H9 (cell line): ENCODE measurements around the gene PRDM8. TPM values are rescaled to one million over a fixed set of nuclear protein-coding genes. Genes with fewer than 3 reads are reported as not detected.

Source experiments
- DNase-seq: peaks from one replicate; pipeline ENCODE4 v3.0.0-alpha.2; 2017
- H2AFZ ChIP-seq: one replicate; pipeline ENCODE4 v1.6.1; 2013; ENCODE audit warnings: mild to moderate bottlenecking, low read length, control low read depth, moderate library complexity
- H2AK5ac ChIP-seq: 2 replicates; pipeline ENCODE4 v1.6.1; 2013; ENCODE audit warnings: low read length, control low read depth, mixed read lengths; ENCODE audit not compliant: insufficient read length
- H2BK120ac ChIP-seq: one replicate; pipeline ENCODE4 v1.6.1; 2013; ENCODE audit warnings: low read depth, mild to moderate bottlenecking, low read length, control low read depth, inconsistent platforms; ENCODE audit not compliant: poor library complexity, severe bottlenecking
- H2BK12ac ChIP-seq: 2 replicates; pipeline ENCODE4 v1.6.1; 2013; ENCODE audit warnings: low read length, control low read depth, mixed read lengths, low read depth; ENCODE audit not compliant: insufficient read length
- H2BK15ac ChIP-seq: 2 replicates; pipeline ENCODE4 v1.6.1; 2013; ENCODE audit warnings: low read depth, low read length, control low read depth
- H2BK20ac ChIP-seq: one replicate; pipeline ENCODE4 v1.6.1; 2013; ENCODE audit warnings: low read depth, mild to moderate bottlenecking, low read length, control low read depth, inconsistent platforms; ENCODE audit not compliant: poor library complexity, severe bottlenecking
- H2BK5ac ChIP-seq: 2 replicates; pipeline ENCODE4 v1.6.1; 2013; ENCODE audit warnings: low read length, control low read depth, mixed read lengths; ENCODE audit not compliant: insufficient read length
- H3K14ac ChIP-seq: 2 replicates; pipeline ENCODE4 v1.6.1; 2013; ENCODE audit warnings: low read length, control low read depth; ENCODE audit not compliant: insufficient read depth
- H3K18ac ChIP-seq: 2 replicates; pipeline ENCODE4 v1.6.1; 2013; ENCODE audit warnings: low read depth, mild to moderate bottlenecking, mixed read lengths, low read length, control low read depth; ENCODE audit not compliant: insufficient read length
- H3K23ac ChIP-seq: 2 replicates; pipeline ENCODE4 v1.6.1; 2013; ENCODE audit warnings: low read length, control low read depth, mixed read lengths, low read depth; ENCODE audit not compliant: insufficient read length
- H3K23me2 ChIP-seq: 2 replicates; pipeline ENCODE4 v1.6.1; 2013; ENCODE audit warnings: low read depth, mild to moderate bottlenecking, mixed read lengths, low read length, control low read depth; ENCODE audit not compliant: insufficient read length, poor library complexity, severe bottlenecking
- H3K27ac ChIP-seq: 2 replicates; pipeline ENCODE4 v1.5.1; 2013; ENCODE audit warnings: low read length, control low read depth, mixed read lengths, low read depth; ENCODE audit not compliant: insufficient read length
- H3K27me3 ChIP-seq: 2 replicates; pipeline ENCODE4 v1.6.1; 2013; ENCODE audit warnings: low read length, control low read depth, inconsistent platforms; ENCODE audit not compliant: insufficient read depth
- H3K4ac ChIP-seq: 2 replicates; pipeline ENCODE4 v1.6.1; 2013; ENCODE audit warnings: low read depth, mild to moderate bottlenecking, control low read depth, inconsistent platforms, low read length, moderate library complexity
- H3K4me1 ChIP-seq: 2 replicates; pipeline ENCODE4 v1.6.1; 2013; ENCODE audit warnings: low read length, control low read depth, inconsistent platforms; ENCODE audit not compliant: insufficient read depth
- H3K4me2 ChIP-seq: 2 replicates; pipeline ENCODE4 v1.6.1; 2013; ENCODE audit warnings: low read length, control low read depth, mixed read lengths; ENCODE audit not compliant: insufficient read length, insufficient read depth
- H3K56ac ChIP-seq: 2 replicates; pipeline ENCODE4 v1.6.1; 2013; ENCODE audit warnings: low read depth, mild to moderate bottlenecking, mixed read lengths, low read length, control low read depth; ENCODE audit not compliant: insufficient read length
- H3K79me1 ChIP-seq: 2 replicates; pipeline ENCODE4 v1.6.1; 2013; ENCODE audit warnings: low read depth, mild to moderate bottlenecking, moderate library complexity, low read length, control low read depth, inconsistent platforms; ENCODE audit not compliant: insufficient read depth, poor library complexity, severe bottlenecking
- H3K79me2 ChIP-seq: 2 replicates; pipeline ENCODE4 v1.6.1; 2013; ENCODE audit warnings: low read length, control low read depth, inconsistent platforms; ENCODE audit not compliant: insufficient read depth
- H3K9ac ChIP-seq: 2 replicates; pipeline ENCODE4 v1.6.1; 2013; ENCODE audit warnings: low read length, control low read depth, mixed read lengths; ENCODE audit not compliant: insufficient read length; ENCODE audit errors: extremely low read depth
- H3K9me3 ChIP-seq: one replicate; pipeline ENCODE4 v1.6.1; 2013; ENCODE audit warnings: low read depth, low read length, inconsistent platforms; ENCODE audit not compliant: control insufficient read depth
- H3T11ph ChIP-seq: one replicate; pipeline ENCODE4 v1.6.1; 2013; ENCODE audit warnings: mild to moderate bottlenecking, low read length, control low read depth, inconsistent platforms
- H4K20me1 ChIP-seq: one replicate; pipeline ENCODE4 v1.6.1; 2013; ENCODE audit not compliant: control insufficient read depth, insufficient read length, insufficient read depth
- H4K5ac ChIP-seq: 2 replicates; pipeline ENCODE4 v1.6.1; 2013; ENCODE audit warnings: low read depth, mild to moderate bottlenecking, mixed read lengths, low read length, control low read depth; ENCODE audit not compliant: insufficient read length
- H4K8ac ChIP-seq: replicated peaks from 2 replicates; pipeline ENCODE4 v1.6.1; 2013; ENCODE audit warnings: low read length, control low read depth, mixed read lengths, low read depth; ENCODE audit not compliant: insufficient read length
- H4K91ac ChIP-seq: 2 replicates; pipeline ENCODE4 v1.6.1; 2013; ENCODE audit warnings: low read depth, mild to moderate bottlenecking, moderate library complexity, mixed read lengths, low read length, control low read depth; ENCODE audit not compliant: insufficient read length
- H3K27ac Mint-ChIP-seq, 3 experiments: 2 replicates in 2 of 3; 3 replicates in 1 of 3; pipeline ENCODE4 v1.8.0; 2020 to 2021; ENCODE audit warnings: mixed read lengths in 3 of 3, mild to moderate bottlenecking in 1 of 3, moderate library complexity in 1 of 3
- H3K27me3 Mint-ChIP-seq: 2 replicates; pipeline ENCODE4 v1.8.0; 2021; ENCODE audit warnings: low read depth, mild to moderate bottlenecking, moderate library complexity, mixed read lengths
- H3K36me3 Mint-ChIP-seq, 3 experiments: 2 replicates in 2 of 3; 3 replicates in 1 of 3; pipeline ENCODE4 v1.8.0; 2020 to 2021; ENCODE audit warnings: low read depth in 3 of 3, mixed read lengths in 3 of 3; ENCODE audit not compliant: insufficient read depth in 1 of 3
- H3K4me1 Mint-ChIP-seq, 2 experiments: 2 replicates each; pipeline ENCODE4 v1.8.0; 2020; ENCODE audit warnings: mixed read lengths in 2 of 2
- H3K4me3 Mint-ChIP-seq, 2 experiments: 2 replicates in 1 of 2; 3 replicates in 1 of 2; pipeline ENCODE4 v1.8.0; 2020 to 2021; ENCODE audit warnings: mild to moderate bottlenecking in 2 of 2, mixed read lengths in 2 of 2, moderate library complexity in 1 of 2
- H3K9me3 Mint-ChIP-seq, 2 experiments: 2 replicates in 1 of 2; 3 replicates in 1 of 2; pipeline ENCODE4 v1.8.0; 2020; ENCODE audit warnings: mild to moderate bottlenecking in 2 of 2, mixed read lengths in 2 of 2, moderate library complexity in 1 of 2
- WGBS: extraction: QIAGEN DNeasy Blood & Tissue Kit; methylation state at CpG from one replicate; pipeline ENCODE4 v1.1.7; 2013; ENCODE audit warnings: missing lambda C conversion rate, low lambda C conversion rate, mixed read lengths; ENCODE audit not compliant: insufficient read length; ENCODE audit errors: extremely low coverage; 5-methylcytosine and 5-hydroxymethylcytosine counted together
- total RNA-seq: library from RNA; stranded (reverse); gene quantifications from 2 replicates; pipeline ENCODE4 v1.2.1, GENCODE V29; 2021
- TF ChIP-seq, protein P1 (sequence below): fragments of 200-600 bp; sonication (generic); conservative IDR thresholded peaks from 3 replicates; pipeline ENCODE4 v1.8.0; 2021; ENCODE audit warnings: antibody characterized with exemption, mild to moderate bottlenecking

The PRDM8 gene
- total RNA-seq, 1 experiment from 2014 or later, result not detected

DNA sequence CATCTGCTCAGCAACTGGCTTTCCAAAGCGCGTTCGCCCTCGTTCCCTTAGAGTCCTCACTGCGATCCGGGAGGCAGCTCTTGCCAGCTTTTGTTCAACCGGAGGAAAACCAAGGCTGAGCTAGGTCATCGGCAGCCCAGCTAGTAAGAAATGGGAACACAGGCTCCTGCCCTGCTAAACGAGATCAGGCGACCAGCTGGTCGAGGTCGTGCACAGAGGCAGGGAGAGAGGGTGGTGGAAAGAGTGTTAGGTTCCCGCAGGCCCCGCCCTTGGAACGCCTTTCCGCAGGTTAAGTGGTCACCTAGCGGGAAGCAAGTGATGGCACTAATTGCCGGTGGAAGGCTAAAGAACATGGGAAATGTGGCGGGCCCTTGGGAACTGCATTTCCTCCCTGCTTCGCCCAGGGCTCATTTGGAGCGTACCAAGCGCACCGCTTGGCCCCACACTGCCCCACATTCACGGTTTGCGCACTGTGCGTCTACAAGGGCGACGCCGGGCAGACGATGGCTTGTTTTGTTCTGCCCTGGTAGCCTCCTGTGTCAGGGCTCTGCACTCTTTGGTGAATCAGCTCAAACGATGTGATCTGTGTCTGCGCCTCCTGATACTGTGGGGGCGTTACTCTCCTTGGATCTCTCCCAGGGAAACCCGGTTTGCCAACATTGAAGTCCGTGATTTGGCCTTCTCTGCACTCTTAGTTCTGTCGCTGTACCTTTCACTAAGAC is 7.2 kb upstream of the PRDM8 start:
- Histone ChIP-seq H3T11ph (no peak overlapping the region), H3K14ac (no peak overlapping the region), H3K23ac (no peak overlapping the region), H2AK5ac (no peak overlapping the region), H2BK12ac (no peak overlapping the region), H3K9ac (no peak overlapping the region), H2BK5ac (no peak overlapping the region), H2BK120ac (no peak overlapping the region), H2AFZ (no peak overlapping the region), H4K8ac (no peak overlapping the region), H3K56ac (no peak overlapping the region), H3K23me2 (peaks cover 1% of the 10 kb centered on the region), H3K9me3 (no peaks in the 10 kb centered on the region), H2BK20ac (no peak overlapping the region), H3K4me2 (peak overlapping the region; percentile 15), H3K4me1 (0 out of 2 replicates have a peak, but pooled peaks cover 3% of the 10 kb centered on the region), H4K5ac (no peak overlapping the region), H3K4ac (no peak overlapping the region), H3K79me1 (no peaks in the 10 kb centered on the region), H3K27me3 (peaks cover 96% of the 10 kb centered on the region), H4K20me1 (no peaks in the 10 kb centered on the region), H2BK15ac (no peak overlapping the region), H3K27ac (no peak overlapping the region), H4K91ac (no peak overlapping the region), H3K79me2 (no peaks in the 10 kb centered on the region), H3K18ac (no peak overlapping the region)
- Mint-ChIP-seq H3K27ac (no peak overlapping the region), H3K9me3 (peaks cover 3 to 8% of the 10 kb centered on the region in 2 experiments; a peak in 3 of 5 replicates), H3K36me3 (no peaks in the 10 kb centered on the region; a peak in 1 of 7 replicates), H3K27me3 (peaks cover 100% of the 10 kb centered on the region), H3K4me3 (peak overlapping the region; percentile 36 to 72), H3K4me1 (peaks cover 20 to 25% of the 10 kb centered on the region in 2 experiments)
- no CpG with 5 or more reads among the region's 36 CpGs for WGBS
- peak; percentile 90 for DNase-seq
- TF ChIP-seq, protein P1, sequence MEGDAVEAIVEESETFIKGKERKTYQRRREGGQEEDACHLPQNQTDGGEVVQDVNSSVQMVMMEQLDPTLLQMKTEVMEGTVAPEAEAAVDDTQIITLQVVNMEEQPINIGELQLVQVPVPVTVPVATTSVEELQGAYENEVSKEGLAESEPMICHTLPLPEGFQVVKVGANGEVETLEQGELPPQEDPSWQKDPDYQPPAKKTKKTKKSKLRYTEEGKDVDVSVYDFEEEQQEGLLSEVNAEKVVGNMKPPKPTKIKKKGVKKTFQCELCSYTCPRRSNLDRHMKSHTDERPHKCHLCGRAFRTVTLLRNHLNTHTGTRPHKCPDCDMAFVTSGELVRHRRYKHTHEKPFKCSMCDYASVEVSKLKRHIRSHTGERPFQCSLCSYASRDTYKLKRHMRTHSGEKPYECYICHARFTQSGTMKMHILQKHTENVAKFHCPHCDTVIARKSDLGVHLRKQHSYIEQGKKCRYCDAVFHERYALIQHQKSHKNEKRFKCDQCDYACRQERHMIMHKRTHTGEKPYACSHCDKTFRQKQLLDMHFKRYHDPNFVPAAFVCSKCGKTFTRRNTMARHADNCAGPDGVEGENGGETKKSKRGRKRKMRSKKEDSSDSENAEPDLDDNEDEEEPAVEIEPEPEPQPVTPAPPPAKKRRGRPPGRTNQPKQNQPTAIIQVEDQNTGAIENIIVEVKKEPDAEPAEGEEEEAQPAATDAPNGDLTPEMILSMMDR, result no peak
